ENCODE measurements around the gene MAPK12.

- TF ChIP-seq POLR2A (IDR thresholded peaks at IDR 0.05) (no peak), CTCF (IDR thresholded peaks at IDR 0.05) (no peak)
These were observed 44.6 kb upstream of the MAPK12 start for GRCh38 chr22:50305923-50306566.
